GM12891 (cell line): ENCODE data around the gene PTPRN2.

ENCODE experiments used
- PAX5 ChIP-seq: IDR thresholded peaks from 2 replicates; pipeline ENCODE4 v1.6.1; 2011; ENCODE audit warnings: low read length, moderate library complexity, mild to moderate bottlenecking; ENCODE audit not compliant: insufficient read depth, severe bottlenecking
- POLR2A ChIP-seq: IDR thresholded peaks from 2 replicates; pipeline ENCODE4 v1.6.1; 2011; ENCODE audit warnings: low read depth, low read length, control low read depth
- SPI1 ChIP-seq: IDR thresholded peaks from 2 replicates; pipeline ENCODE4 v1.6.1; 2011; ENCODE audit warnings: low read depth, low read length, control low read depth
- TAF1 ChIP-seq: IDR thresholded peaks from 2 replicates; pipeline ENCODE4 v1.6.1; 2011; ENCODE audit warnings: low read depth, low read length, control low read depth

GRCh38 chr7:158343936-158344455, 243.6 kb downstream of the PTPRN2 start:
- TF ChIP-seq SPI1 (no peak), POLR2A (no peak), PAX5 (no peak), TAF1 (no peak)
